HepG2 (cell line): ENCODE data around the gene TSC22D2. TPM values are rescaled to one million over a fixed set of nuclear protein-coding genes. Genes with fewer than 3 reads are reported as not detected.

ENCODE experiments used
- ATAC-seq: fragments of 200-7000 bp; cut with Tn5 transposase; 3 replicates; pipeline ENCODE4 v1.9.1; 2020; ENCODE audit warnings: mild to moderate bottlenecking, moderate library complexity
- BruUV-seq: library from RNA; stranded (reverse); fragments of 400-500 nt; replicated peaks from 2 replicates; lab custom pipeline; 2021; lab: Mats Ljungman, UMichigan
- CTCF ChIA-PET: fragments of 300-600 bp; formaldehyde crosslinking; extraction: SDS; loops from one replicate; lab custom pipeline; 2021; ENCODE audit warnings: low total read pairs, inconsistent platforms, low intra/inter-chr PET ratio; lab: Yijun Ruan, JAX
- POLR2A ChIA-PET: fragments of 350-600 bp; sonication (Branson Sonifier 250); formaldehyde crosslinking; loops from one replicate; lab custom pipeline; 2020; ENCODE audit warnings: antibody characterized with exemption, inconsistent platforms; lab: Yijun Ruan, JAX
- DNase-seq: peaks from one replicate; pipeline ENCODE4 v3.0.0-alpha.2; 2015; ENCODE audit warnings: low spot score
- FAIRE-seq: peaks from 3 replicates; lab custom pipeline; 2011; peaks lifted over from hg19 to GRCh38; lab: Jason Lieb, UNC
- H2AFZ ChIP-seq: one replicate; pipeline ENCODE4 v1.6.1; 2011; ENCODE audit warnings: low read length, inconsistent platforms
- H3K27ac ChIP-seq: fragments of 300-600 bp; 3 replicates; pipeline ENCODE4 v1.8.0; 2011; ENCODE audit warnings: mixed run types, mild to moderate bottlenecking, mixed read lengths, low read length, inconsistent platforms; ENCODE audit not compliant: insufficient read depth; ENCODE audit errors: extremely low read length
- H3K27me3 ChIP-seq, 2 experiments: fragments of 200-600 bp in 1 of 2; 2 replicates in 1 of 2; 3 replicates in 1 of 2; pipeline versions ENCODE4 v1.6.0 to v1.8.0; 2011; ENCODE audit warnings: low read length in 2 of 2, mild to moderate bottlenecking in 2 of 2, moderate library complexity in 2 of 2, inconsistent platforms in 1 of 2; ENCODE audit not compliant: insufficient read depth in 2 of 2, control insufficient read depth in 1 of 2
- H3K36me3 ChIP-seq, 2 experiments: fragments of 200-600 bp in 1 of 2; replicated peaks in 1 of 2; 2 replicates in 1 of 2; 3 replicates in 1 of 2; pipeline versions ENCODE4 v1.5.1 to v1.8.0; 2011; ENCODE audit warnings: low read length in 2 of 2, inconsistent platforms in 1 of 2; ENCODE audit not compliant: insufficient read depth in 2 of 2, control insufficient read depth in 1 of 2
- H3K4me1 ChIP-seq: 2 replicates; pipeline ENCODE4 v1.5.1; 2012; ENCODE audit warnings: low read length, inconsistent platforms; ENCODE audit not compliant: insufficient read depth
- H3K4me2 ChIP-seq: 2 replicates; pipeline ENCODE4 v1.6.0; 2011; ENCODE audit warnings: low read depth, low read length, inconsistent platforms
- H3K4me3 ChIP-seq, 3 experiments: fragments of 200-600 bp in 1 of 3; sonication (generic), shearing (Covaris generic) in 1 of 3; replicated peaks in 1 of 3; 2 replicates each; pipeline ENCODE4 v1.5.1; 2011 to 2016; ENCODE audit warnings: low read length in 3 of 3, inconsistent platforms in 2 of 3, low read depth in 2 of 3, mild to moderate bottlenecking in 2 of 3, control low read depth in 1 of 3, mixed read lengths in 1 of 3; ENCODE audit not compliant: insufficient read depth in 1 of 3
- H3K79me2 ChIP-seq: one replicate; pipeline ENCODE4 v1.6.1; 2011; ENCODE audit warnings: low read length, inconsistent platforms; ENCODE audit not compliant: insufficient read depth
- H3K9ac ChIP-seq: 2 replicates; pipeline ENCODE4 v1.6.0; 2011; ENCODE audit warnings: mild to moderate bottlenecking, low read depth, low read length, inconsistent platforms; ENCODE audit not compliant: insufficient read depth
- H3K9me3 ChIP-seq: 2 replicates; pipeline ENCODE4 v1.5.1; 2012; ENCODE audit warnings: mild to moderate bottlenecking, low read length
- H4K20me1 ChIP-seq: 2 replicates; pipeline ENCODE4 v1.6.0; 2011; ENCODE audit warnings: inconsistent platforms, mild to moderate bottlenecking, low read length, moderate library complexity; ENCODE audit not compliant: insufficient read depth
- CBX1 ChIP-seq: IDR thresholded peaks from one replicate; pipeline ENCODE4 v1.6.1; 2016; ENCODE audit warnings: antibody characterized with exemption, low read depth
- HOXA5 ChIP-seq: sonication (generic); formaldehyde crosslinking; IDR thresholded peaks from 2 replicates; pipeline ENCODE4 v1.4.0; 2020; ENCODE audit warnings: missing genetic modification reagents
- LCORL ChIP-seq, 2 experiments: fragments of 450-650 bp in 1 of 2; sonication (generic) in 1 of 2; formaldehyde crosslinking in 1 of 2; IDR thresholded peaks; 2 replicates each; pipeline versions ENCODE4 v1.5.0 to v1.6.1; 2017 to 2020; ENCODE audit warnings: antibody characterized with exemption in 1 of 2, missing genetic modification reagents in 1 of 2
- MEIS2 ChIP-seq: sonication (generic); formaldehyde crosslinking; IDR thresholded peaks from 2 replicates; pipeline ENCODE4 v1.9.0; 2021; ENCODE audit warnings: mild to moderate bottlenecking, missing genetic modification reagents
- NR2C2 ChIP-seq: sonication (generic); formaldehyde crosslinking; IDR thresholded peaks from 2 replicates; pipeline ENCODE4 v1.4.0; 2020; ENCODE audit warnings: missing genetic modification reagents, mild to moderate bottlenecking, moderate library complexity, borderline replicate concordance
- RBM22 ChIP-seq: fragments of 200-400 bp; formaldehyde crosslinking; optimal IDR thresholded peaks from 2 replicates; pipeline ENCODE3; 2017; ENCODE audit warnings: mild to moderate bottlenecking, low read length, moderate library complexity
- SUZ12 ChIP-seq: fragments of 150-350 bp; IDR thresholded peaks from 2 replicates; pipeline ENCODE4 v1.6.1; 2014; ENCODE audit warnings: low read depth, low read length
- ZFP36L1 ChIP-seq: sonication (generic); formaldehyde crosslinking; IDR thresholded peaks from 2 replicates; pipeline ENCODE4 v1.8.0; 2022; ENCODE audit warnings: mild to moderate bottlenecking, missing genetic modification reagents, moderate library complexity
- ZNF235 ChIP-seq: sonication (generic); formaldehyde crosslinking; IDR thresholded peaks from 2 replicates; pipeline ENCODE4 v1.8.1; 2023; ENCODE audit warnings: mild to moderate bottlenecking, missing genetic modification reagents, borderline replicate concordance
- ZNF572 ChIP-seq: sonication (generic); formaldehyde crosslinking; IDR thresholded peaks from 2 replicates; pipeline ENCODE4 v1.5.1; 2020; ENCODE audit warnings: mild to moderate bottlenecking, missing genetic modification reagents
- ZNF878 ChIP-seq: sonication (generic); formaldehyde crosslinking; IDR thresholded peaks from 2 replicates; pipeline ENCODE4 v1.8.1; 2023; ENCODE audit warnings: mild to moderate bottlenecking, missing genetic modification reagents, moderate library complexity
- WGBS: methylation state at CpG from one replicate; pipeline ENCODE4 v1.1.6; 2017; ENCODE audit warnings: low lambda C conversion rate; 5-methylcytosine and 5-hydroxymethylcytosine counted together
- in situ Hi-C: cut with HindIII; loops from 2 replicates; pipeline ENCODE4 v1.10.0; 2017; ENCODE audit warnings: low pct_unique_long_range_greater_than_20kb; ENCODE audit not compliant: extremely low pct_ligation_motif_present
- intact Hi-C: fragments of 100-400 bp; cut with micrococcal nuclease; formaldehyde crosslinking; loops from one replicate; pipeline ENCODE4 v1.10.0; 2022; ENCODE audit not compliant: unreplicated experiment
- polyA plus RNA-seq, 8 experiments: library from polyadenylated mRNA; depleted of rRNA in 3 of 8; stranded (reverse) in 7 of 8; unstranded in 1 of 8; fragments of >200 nt; fragmentation: Illumina TruSeq in 4 of 8; extraction: Trizol in 4 of 8; gene quantifications; 2 replicates each; pipeline versions ENCODE4 v1.2.1 to v1.2.3, GENCODE V29; 2011 to 2016; ENCODE audit warnings: low read depth in 4 of 8, missing spikeins in 1 of 8, mixed read lengths in 1 of 8; ENCODE audit not compliant: insufficient read depth in 1 of 8
- total RNA-seq, 5 experiments: library from RNA; depleted of rRNA; stranded (reverse); fragments of >200 nt; fragmentation: Illumina TruSeq; extraction: Trizol; gene quantifications; 2 replicates each; pipeline ENCODE4 v1.2.3, GENCODE V29; 2016; ENCODE audit warnings: low read depth in 1 of 5
- TF ChIP-seq, protein P1 (sequence below): sonication (generic); formaldehyde crosslinking; IDR thresholded peaks from 2 replicates; pipeline ENCODE4 v1.5.0; 2020; ENCODE audit warnings: missing genetic modification reagents
- TF ChIP-seq, protein P2 (sequence below): sonication (generic); formaldehyde crosslinking; IDR thresholded peaks from 2 replicates; pipeline ENCODE4 v1.8.0; 2022; ENCODE audit warnings: missing genetic modification reagents, mild to moderate bottlenecking, borderline replicate concordance
- TF ChIP-seq, protein P3 (sequence below): IDR thresholded peaks from 2 replicates; pipeline ENCODE4 v1.6.1; 2016
- TF ChIP-seq, protein P4 (sequence below): sonication (generic); formaldehyde crosslinking; IDR thresholded peaks from 2 replicates; pipeline ENCODE4 v1.9.0; 2022; ENCODE audit warnings: missing genetic modification reagents, mild to moderate bottlenecking, borderline replicate concordance
- TF ChIP-seq, protein P5 (sequence below): sonication (generic); formaldehyde crosslinking; conservative IDR thresholded peaks from 2 replicates; pipeline ENCODE4 v1.8.0; 2022; ENCODE audit warnings: missing genetic modification reagents

TSC22D2 gene
- total and polyA plus RNA-seq, 2 of the 13 experiments (the other 11 are each of a cell fraction or from before 2014, with no cell fraction given) = 4.6 to 8.2 TPM

DNA sequence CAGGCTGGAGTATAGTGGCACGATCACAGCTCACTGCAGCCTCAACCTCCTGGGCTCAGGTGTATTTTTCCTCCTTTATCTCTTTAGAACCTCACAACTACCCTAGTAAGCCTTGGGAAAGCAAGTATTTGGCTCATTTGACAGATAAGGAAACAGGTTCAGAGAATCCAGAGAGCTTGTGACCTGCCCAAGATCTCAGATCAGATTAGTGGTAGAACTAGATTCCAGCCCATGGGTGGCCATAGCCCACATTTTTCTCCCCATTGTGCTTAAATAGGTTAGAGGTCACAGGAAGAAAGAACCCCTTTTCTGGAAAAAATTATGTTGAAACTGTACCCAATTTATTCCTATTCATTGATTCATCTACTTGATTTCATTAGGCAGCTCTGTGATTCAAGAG, 64.3 kb downstream of the TSC22D2 start:
- ATAC-seq = no peak
- H3K9me3 ChIP-seq = no peaks in the 10 kb centered on the region
- 56% methylated on average over 1 of the region's 1 CpG for WGBS
- POLR2A ChIA-PET = no interaction called here
- H3K4me2 ChIP-seq = no peak overlapping the region
- no peak overlapping the region for H3K4me3 ChIP-seq
- H3K27me3 ChIP-seq = no peaks in the 10 kb centered on the region
- H3K9ac ChIP-seq = no peak overlapping the region
- H3K4me1 ChIP-seq = no peaks in the 10 kb centered on the region
- no peaks in the 10 kb centered on the region for H3K79me2 ChIP-seq
- no peak for FAIRE-seq
- in situ Hi-C loops (no loop called here), intact Hi-C loops (no loop called here)
- no peaks in the 10 kb centered on the region for H4K20me1 ChIP-seq
- H2AFZ ChIP-seq = no peak overlapping the region
- no peaks in the 10 kb centered on the region for H3K36me3 ChIP-seq
- TF ChIP-seq, protein P1, sequence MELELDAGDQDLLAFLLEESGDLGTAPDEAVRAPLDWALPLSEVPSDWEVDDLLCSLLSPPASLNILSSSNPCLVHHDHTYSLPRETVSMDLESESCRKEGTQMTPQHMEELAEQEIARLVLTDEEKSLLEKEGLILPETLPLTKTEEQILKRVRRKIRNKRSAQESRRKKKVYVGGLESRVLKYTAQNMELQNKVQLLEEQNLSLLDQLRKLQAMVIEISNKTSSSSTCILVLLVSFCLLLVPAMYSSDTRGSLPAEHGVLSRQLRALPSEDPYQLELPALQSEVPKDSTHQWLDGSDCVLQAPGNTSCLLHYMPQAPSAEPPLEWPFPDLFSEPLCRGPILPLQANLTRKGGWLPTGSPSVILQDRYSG = no peak
- TF ChIP-seq, protein P2, sequence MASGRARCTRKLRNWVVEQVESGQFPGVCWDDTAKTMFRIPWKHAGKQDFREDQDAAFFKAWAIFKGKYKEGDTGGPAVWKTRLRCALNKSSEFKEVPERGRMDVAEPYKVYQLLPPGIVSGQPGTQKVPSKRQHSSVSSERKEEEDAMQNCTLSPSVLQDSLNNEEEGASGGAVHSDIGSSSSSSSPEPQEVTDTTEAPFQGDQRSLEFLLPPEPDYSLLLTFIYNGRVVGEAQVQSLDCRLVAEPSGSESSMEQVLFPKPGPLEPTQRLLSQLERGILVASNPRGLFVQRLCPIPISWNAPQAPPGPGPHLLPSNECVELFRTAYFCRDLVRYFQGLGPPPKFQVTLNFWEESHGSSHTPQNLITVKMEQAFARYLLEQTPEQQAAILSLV (CRISPR knock-in tag) = no peak
- TF ChIP-seq HOXA5 (CRISPR knock-in tag) (no peak), MEIS2 (CRISPR knock-in tag) (no peak), LCORL (IDR thresholded peaks at IDR 0.05) (no peak), LCORL (CRISPR knock-in tag; IDR thresholded peaks at IDR 0.05) (no peak), ZNF572 (CRISPR knock-in tag) (no peak), ZNF235 (no peak), ZFP36L1 (no peak), CBX1 (no peak), SUZ12 (no peak), RBM22 (no peak), NR2C2 (no peak), ZNF878 (CRISPR knock-in tag) (no peak)
- TF ChIP-seq, protein P3, sequence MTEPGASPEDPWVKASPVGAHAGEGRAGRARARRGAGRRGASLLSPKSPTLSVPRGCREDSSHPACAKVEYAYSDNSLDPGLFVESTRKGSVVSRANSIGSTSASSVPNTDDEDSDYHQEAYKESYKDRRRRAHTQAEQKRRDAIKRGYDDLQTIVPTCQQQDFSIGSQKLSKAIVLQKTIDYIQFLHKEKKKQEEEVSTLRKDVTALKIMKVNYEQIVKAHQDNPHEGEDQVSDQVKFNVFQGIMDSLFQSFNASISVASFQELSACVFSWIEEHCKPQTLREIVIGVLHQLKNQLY (CRISPR knock-in tag) = no peak
- TF ChIP-seq, protein P4, sequence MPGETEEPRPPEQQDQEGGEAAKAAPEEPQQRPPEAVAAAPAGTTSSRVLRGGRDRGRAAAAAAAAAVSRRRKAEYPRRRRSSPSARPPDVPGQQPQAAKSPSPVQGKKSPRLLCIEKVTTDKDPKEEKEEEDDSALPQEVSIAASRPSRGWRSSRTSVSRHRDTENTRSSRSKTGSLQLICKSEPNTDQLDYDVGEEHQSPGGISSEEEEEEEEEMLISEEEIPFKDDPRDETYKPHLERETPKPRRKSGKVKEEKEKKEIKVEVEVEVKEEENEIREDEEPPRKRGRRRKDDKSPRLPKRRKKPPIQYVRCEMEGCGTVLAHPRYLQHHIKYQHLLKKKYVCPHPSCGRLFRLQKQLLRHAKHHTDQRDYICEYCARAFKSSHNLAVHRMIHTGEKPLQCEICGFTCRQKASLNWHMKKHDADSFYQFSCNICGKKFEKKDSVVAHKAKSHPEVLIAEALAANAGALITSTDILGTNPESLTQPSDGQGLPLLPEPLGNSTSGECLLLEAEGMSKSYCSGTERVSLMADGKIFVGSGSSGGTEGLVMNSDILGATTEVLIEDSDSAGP (CRISPR knock-in tag) = no peak
- TF ChIP-seq, protein P5, sequence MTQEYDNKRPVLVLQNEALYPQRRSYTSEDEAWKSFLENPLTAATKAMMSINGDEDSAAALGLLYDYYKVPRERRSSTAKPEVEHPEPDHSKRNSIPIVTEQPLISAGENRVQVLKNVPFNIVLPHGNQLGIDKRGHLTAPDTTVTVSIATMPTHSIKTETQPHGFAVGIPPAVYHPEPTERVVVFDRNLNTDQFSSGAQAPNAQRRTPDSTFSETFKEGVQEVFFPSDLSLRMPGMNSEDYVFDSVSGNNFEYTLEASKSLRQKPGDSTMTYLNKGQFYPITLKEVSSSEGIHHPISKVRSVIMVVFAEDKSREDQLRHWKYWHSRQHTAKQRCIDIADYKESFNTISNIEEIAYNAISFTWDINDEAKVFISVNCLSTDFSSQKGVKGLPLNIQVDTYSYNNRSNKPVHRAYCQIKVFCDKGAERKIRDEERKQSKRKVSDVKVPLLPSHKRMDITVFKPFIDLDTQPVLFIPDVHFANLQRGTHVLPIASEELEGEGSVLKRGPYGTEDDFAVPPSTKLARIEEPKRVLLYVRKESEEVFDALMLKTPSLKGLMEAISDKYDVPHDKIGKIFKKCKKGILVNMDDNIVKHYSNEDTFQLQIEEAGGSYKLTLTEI (CRISPR knock-in tag) = no peak
- BruUV-seq = no TSS peak
- CTCF ChIA-PET = no interaction called here
- no peak overlapping the region for H3K27ac ChIP-seq
- no peak for DNase-seq
